ENCODE data around the gene CNIH3. TPM values are rescaled to one million over a fixed set of nuclear protein-coding genes. Genes with fewer than 3 reads are reported as not detected.
A peak's percentile ranks its signal among the peaks of the same experiment; 100 is the strongest.

The CNIH3 gene
- total RNA-seq, 2 donors from 2014 or later, result 7.9 to 15.3 TPM

DNA sequence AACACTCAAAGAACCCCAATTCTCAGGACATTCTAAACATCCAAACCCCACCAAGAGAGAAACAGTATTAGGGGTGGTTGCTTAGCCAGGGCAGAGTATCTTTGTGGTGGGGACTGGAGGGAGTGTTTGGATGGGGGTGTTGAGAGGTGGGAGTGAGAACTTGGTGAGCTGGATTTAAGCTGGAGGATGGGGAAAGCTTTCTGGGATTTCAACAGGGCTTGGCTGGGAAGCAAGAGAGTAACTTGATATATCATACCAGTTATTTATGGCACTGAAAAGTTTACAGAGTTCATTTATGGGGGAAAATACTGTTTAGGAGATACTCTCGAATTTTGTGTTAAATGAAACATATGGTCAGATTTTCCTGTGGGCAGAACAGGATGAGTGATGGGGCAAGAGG is 6.8 kb upstream of the CNIH3 start:
- WGBS, 2 donors, result 71 to 76% methylated on average over 1 of the region's 1 CpG
- H3K27ac ChIP-seq, result no peak overlapping the region
- TF ChIP-seq POLR2A (IDR thresholded peaks at IDR 0.05) (no peak), CTCF (IDR thresholded peaks at IDR 0.05) (no peak)

DNA sequence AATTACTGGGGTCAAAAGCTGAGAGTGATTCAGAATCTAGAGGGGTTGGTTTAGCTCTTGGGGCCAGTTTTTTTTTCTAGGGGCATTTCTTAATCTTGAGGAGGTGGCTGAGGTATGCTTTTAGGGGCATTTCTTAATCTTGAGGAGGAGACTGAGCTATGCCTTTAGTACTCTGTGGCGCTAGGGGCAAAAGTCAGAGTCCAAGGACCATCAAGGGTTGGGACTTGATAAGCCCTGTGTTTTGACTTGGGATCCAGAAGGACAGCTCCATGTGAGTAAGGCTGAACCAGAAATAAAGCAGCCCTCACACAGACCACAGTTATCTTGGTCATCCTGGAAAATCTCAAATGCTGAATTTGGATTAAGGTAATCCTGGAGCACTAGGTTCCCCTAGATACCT is 3.9 kb upstream of the CNIH3 start:
- DNase-seq (no peak), ATAC-seq (no peak)
- 93 to 100% methylated on average over 1 of the region's 1 CpG for WGBS, 2 donors
- Histone ChIP-seq H3K27me3 (no peaks in the 10 kb centered on the region), H3K36me3 (replicated peaks in 1 of 2; ENCODE audit: insufficient read depth in 1 of 2, low read depth in 2 of 2) (no peaks in the 10 kb centered on the region), H3K4me3 (no peak overlapping the region), H3K4me1 (peaks cover 19% of the 10 kb centered on the region), H3K27ac (no peak overlapping the region), H3K9me3 (no peaks in the 10 kb centered on the region)
- TF ChIP-seq POLR2A (IDR thresholded peaks at IDR 0.05) (no peak), CTCF (IDR thresholded peaks at IDR 0.05) (no peak)
- intact Hi-C loops (cut with DNase I), result no loop called here

More for the DNA sequence above, 6.8 kb upstream of the CNIH3 start:
- H3K4me3 ChIP-seq, result no peak overlapping the region
- no peaks in the 10 kb centered on the region for H3K9me3 ChIP-seq
- no peaks in the 10 kb centered on the region for H3K4me1 ChIP-seq
- no peaks in the 10 kb centered on the region for H3K27me3 ChIP-seq
- DNase-seq (no peak), ATAC-seq (no peak)
- intact Hi-C loops (cut with DNase I), result no loop called here
- H3K36me3 ChIP-seq (replicated peaks in 1 of 2; ENCODE audit: insufficient read depth in 1 of 2, low read depth in 2 of 2), result no peaks in the 10 kb centered on the region

DNA sequence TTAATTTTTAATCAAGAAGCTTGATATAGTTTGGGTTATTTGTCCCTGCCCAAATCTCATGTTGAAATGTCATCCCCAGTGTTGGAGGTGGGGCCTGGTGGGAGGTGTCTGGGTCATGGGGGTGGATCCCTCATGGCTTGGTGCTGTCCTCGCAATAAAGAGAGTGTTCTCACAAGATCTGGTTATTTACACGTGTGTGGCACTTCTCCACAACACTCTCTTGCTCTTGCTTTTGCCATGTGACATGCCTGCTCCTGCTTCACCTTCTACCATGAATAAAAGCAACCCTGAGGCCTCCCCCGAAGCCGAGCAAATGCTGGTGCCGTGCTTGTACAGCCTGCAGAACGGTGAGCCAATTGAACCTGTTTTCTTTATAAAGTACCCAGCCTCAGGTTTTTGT is 2.6 kb upstream of the CNIH3 start:
- Histone ChIP-seq H3K4me1 (peaks cover 31% of the 10 kb centered on the region), H3K36me3 (replicated peaks in 1 of 2; ENCODE audit: insufficient read depth in 1 of 2, low read depth in 2 of 2) (no peaks in the 10 kb centered on the region), H3K4me3 (no peak overlapping the region), H3K27me3 (no peaks in the 10 kb centered on the region), H3K9me3 (no peaks in the 10 kb centered on the region), H3K27ac (no peak overlapping the region)
- intact Hi-C loops (cut with DNase I), result no loop called here
- TF ChIP-seq CTCF (IDR thresholded peaks at IDR 0.05) (no peak), POLR2A (IDR thresholded peaks at IDR 0.05) (no peak)
- 89 to 91% methylated on average over 6 of the region's 6 CpGs for WGBS, 2 donors
- DNase-seq (no peak), ATAC-seq (no peak)

DNA sequence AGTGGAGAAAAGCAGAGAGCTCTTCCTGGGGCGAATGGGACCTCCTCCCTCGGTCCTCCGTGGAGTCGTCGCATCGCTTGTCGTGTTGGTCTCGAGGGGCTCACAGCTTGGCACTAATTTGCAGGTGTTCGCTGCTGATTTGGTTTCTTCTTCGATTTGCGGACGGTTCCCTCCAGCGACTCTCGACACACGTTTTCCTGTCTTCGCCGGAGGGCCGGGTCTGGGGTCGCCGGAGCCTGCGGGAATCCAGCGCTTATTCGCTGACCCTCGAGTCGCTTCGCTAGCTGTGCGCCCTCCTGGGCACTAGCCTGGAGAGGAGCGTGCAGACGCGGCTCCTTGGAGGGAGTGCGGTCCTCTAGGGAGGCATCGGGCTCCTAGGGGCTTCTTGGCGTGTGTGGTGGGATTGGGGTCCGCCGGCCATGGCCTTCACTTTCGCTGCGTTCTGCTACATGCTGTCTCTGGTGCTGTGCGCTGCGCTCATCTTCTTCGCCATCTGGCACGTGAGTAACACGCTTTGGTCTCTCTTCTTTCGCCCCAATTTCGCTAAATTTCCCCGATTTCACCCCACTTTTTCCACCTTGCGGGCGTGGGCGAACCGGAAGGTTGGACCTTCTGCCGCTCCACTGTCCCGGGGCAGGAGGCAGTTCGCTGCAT is 766 bp downstream of the CNIH3 start:
- Histone ChIP-seq H3K27ac (peak overlapping the region in 3 of 4 donors; percentile 38 to 50 (median 39)), H3K4me3 (peak overlapping the region; percentile 59 to 60), H3K27me3 (no peaks in the 10 kb centered on the region), H3K36me3 (replicated peaks in 1 of 2; ENCODE audit: insufficient read depth in 1 of 2, low read depth in 2 of 2) (no peaks in the 10 kb centered on the region), H3K4me1 (peaks cover 34% of the 10 kb centered on the region), H3K9me3 (no peaks in the 10 kb centered on the region)
- DNase-seq, result no peak
- WGBS, 2 donors, result 0 to 2% methylated on average over 28 to 52 of the region's 52 CpGs
- TF ChIP-seq CTCF (IDR thresholded peaks at IDR 0.05) (no peak), POLR2A (IDR thresholded peaks at IDR 0.05) (no peak)
- ATAC-seq, result peak; percentile 3
- intact Hi-C loops (cut with DNase I), result no loop called here
